Ramos (cell line): Measurements from ENCODE around the gene CDC25A.

ENCODE experiments used
- in situ Hi-C: fragments of 300-500 bp; cut with MboI; formaldehyde crosslinking; loops from one replicate; pipeline ENCODE4 v1.14.3; 2022; ENCODE audit warnings: low sequenced_read_pairs; ENCODE audit not compliant: unreplicated experiment

Gene CDC25A

GRCh38 chr3:48199117-48199516, 10.9 kb upstream of the CDC25A start:
- in situ Hi-C loops = no loop called here

GRCh38 chr3:48196611-48197010, 8.4 kb upstream of the CDC25A start:
- in situ Hi-C loops = no loop called here

- in situ Hi-C loops = loop anchor here (5.0 kb wide), 1 partner anchor 243 kb away; no protein-coding TSS in a partner anchor
Measured at GRCh38 chr3:48194446-48195071, 6.3 kb upstream of the CDC25A start.

GRCh38 chr3:48190911-48191310, 2.7 kb upstream of the CDC25A start:
- in situ Hi-C loops = loop anchor here (5.0 kb wide), 1 partner anchor 246 kb away; no protein-coding TSS in a partner anchor

DNA sequence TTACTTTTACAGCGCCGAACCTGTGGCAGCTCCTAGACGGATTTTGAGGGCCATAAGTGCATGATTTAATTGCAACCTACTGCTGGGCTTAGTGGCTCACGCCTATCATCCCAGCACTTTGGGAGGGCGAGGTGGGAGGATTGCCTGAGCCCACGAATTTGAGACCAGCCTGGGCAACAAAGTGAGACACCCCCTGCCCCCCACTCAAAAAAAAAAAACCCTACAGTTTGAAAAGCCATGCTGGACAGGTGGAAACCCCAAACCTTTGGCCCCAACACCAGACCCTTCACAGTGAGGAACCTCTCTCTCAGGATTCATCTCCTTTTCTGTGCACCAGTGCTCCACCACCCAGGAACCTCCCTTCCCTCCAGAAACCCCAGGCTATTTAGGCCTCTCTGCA, 1.1 kb upstream of the CDC25A start:
- in situ Hi-C loops = no loop called here

DNA sequence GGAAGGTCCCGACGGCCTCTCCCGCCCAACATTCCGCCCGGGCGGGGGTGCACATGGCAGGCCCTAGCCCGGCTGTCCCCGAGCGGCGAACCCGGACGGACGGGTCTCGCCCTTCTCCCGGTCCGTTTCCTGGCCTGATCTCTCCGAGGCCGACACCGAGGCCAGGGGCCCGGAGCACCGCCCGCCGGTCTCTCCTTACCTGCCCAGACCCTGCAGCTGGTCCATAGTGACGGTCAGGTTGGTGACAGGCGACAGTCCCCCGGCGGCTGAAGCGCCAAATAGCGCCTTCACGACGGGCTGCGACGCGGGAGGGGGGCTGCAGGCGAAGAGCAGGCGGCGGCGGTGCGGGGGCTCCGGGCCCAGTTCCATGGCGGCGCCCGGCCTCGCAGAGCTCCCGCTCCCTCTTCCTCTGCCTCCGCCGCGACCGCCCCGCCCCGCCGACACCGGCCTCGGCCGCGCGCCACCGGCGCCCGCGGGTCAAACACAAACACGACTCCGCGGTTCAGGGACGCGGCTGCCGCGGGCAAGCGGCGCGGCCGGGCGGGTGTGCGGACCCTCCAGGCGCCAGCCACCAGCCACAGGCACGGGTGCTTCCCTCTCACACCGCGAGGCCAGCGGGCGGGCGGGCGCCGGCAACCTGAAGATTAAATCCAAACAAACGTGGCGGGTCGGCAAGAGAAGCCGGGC, 495 bp downstream of the CDC25A start:
- in situ Hi-C loops = no loop called here

DNA sequence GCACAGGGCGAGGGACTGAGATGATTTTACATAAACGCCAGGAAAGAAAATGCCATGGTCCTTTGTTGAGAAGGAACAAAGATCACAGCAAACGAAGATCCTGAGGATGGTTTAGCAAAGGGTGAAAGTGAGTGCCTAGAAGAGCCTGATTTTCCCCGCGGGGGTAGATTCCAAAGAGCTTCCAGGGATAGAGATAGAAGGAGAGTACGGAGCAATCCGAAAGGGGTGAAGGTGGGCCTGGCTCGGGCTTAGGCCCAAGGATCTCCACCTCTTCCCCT, 977 bp downstream of the CDC25A start:
- in situ Hi-C loops = no loop called here

GRCh38 chr3:48186631-48187300, 1.5 kb downstream of the CDC25A start:
- in situ Hi-C loops = no loop called here

DNA sequence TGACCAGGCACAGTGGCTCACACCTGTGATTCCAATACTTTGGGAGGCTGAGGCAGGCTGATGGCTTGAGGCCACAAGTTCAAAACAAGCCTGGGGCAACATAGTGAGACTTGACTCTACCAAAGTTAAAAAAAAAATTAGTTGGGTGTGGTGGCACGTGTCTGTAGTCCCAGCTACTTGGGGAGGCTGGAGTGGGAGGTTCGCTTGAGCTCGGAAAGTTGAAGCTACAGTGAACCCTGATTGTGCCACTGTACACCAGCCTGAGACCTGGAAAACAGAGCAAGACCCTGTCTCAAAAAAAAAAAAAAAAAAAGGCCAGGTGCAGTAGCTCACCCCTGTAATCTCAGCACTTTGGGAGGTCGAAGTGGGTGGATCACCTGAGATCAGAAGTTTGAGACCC, 3.1 kb downstream of the CDC25A start:
- in situ Hi-C loops = no loop called here

- in situ Hi-C loops = no loop called here
Measured at GRCh38 chr3:48184299-48184698, 3.9 kb downstream of the CDC25A start.

GRCh38 chr3:48180531-48181253, 7.5 kb downstream of the CDC25A start:
- in situ Hi-C loops = no loop called here

DNA sequence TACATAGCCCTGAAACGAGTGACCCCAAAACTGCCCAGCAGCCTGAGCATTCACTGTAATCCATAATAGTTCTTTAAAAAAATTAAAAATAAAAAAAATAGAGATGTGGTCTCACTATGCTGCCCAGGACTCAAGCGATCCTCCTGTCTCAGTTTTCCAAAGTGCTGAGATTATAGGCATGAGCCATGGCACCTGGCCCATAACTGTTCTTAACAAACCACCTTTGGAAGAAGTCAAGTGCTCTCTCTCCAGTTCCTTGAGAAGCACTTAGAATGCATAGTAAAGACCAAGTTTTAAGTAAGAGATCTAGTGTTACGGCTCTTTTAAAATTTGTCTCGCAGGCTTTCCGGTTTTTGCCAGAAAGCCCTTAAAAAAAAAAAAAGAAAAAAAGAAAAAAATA, 8.2 kb downstream of the CDC25A start:
- in situ Hi-C loops = no loop called here

DNA sequence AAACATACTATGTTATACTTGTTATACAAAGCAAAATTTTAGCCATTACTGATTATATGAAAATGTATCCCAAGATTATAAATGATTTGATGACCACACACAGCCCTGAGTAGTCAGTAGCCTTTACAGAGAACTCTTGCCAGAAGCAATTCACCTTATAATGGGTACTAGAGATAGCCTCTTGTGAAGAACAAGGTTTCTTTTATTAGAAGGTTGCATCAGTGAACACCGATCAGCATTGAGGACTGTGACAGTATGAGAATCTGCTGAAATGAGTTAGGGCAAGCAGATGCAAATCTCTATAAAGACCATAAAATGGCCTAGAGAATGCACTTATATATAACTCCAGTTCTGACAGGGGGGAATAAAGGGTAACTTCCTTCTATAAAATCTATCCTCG, 10.1 kb downstream of the CDC25A start:
- in situ Hi-C loops = no loop called here

DNA sequence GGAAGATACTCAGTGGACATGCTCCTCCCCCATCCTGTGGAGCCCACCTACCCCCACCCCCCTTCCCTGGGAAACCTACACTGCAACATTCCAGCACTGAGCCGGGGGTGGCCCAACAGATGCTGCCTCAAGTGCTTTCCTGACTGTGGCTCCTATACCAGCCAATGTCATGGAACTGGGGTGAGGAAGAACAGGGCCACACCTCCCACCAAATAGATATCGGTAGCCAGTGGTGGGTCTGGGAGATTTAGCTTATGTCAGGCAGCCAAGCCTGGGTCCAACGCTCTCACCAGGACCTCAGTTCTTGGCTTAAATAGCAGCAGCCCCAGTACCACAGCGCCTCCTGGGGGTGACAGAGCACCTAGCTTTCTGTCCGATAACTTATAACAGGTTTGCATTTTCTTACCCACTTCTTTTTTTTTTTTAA, 30.3 kb downstream of the CDC25A start:
- in situ Hi-C loops = loop anchor here (25.0 kb wide), 1 partner anchor 321 kb away; no protein-coding TSS in a partner anchor

DNA sequence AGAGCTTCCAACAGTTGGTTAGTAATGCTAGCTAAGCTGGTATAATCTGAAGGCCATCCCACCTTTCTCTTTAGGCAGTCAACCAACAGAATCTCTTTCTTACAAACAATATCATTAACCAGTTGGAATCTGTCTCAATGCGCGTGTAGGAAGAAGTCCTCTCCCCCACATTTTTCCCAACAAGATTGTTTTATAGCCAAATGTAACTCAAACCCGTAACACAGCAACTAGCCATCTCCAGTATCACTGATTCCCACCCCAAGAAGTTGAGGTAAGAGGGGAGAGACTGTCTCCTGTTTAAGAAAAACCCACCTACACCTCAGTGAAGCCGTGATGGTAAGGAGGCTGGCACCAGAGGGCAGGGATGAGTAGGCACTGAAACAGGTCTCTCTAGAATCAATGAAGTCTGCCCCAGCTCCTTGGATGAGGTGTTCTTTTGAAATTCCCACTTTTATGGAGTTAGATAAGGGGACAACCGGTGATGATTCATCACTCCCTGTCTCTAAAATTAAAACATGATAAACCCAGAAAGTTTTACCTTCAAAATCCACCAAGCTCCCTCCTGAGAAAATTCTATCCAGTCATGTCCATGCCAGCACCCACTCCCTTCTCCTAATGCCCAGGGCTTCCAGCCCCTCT, 30.9 kb downstream of the CDC25A start:
- in situ Hi-C loops = loop anchor here (25.0 kb wide), 1 partner anchor 320 kb away; no protein-coding TSS in a partner anchor

- in situ Hi-C loops = loop anchor here (25.0 kb wide), 1 partner anchor 319 kb away; no protein-coding TSS in a partner anchor
Measured at GRCh38 chr3:48156163-48156562, 32.1 kb downstream of the CDC25A start.

GRCh38 chr3:48155122-48155521, 33.1 kb downstream of the CDC25A start:
- in situ Hi-C loops = loop anchor here (25.0 kb wide), 1 partner anchor 318 kb away; no protein-coding TSS in a partner anchor

- in situ Hi-C loops = loop anchor here (25.0 kb wide), 1 partner anchor 315 kb away; no protein-coding TSS in a partner anchor
Measured at GRCh38 chr3:48151807-48152427, 36.3 kb downstream of the CDC25A start.

GRCh38 chr3:48151058-48151806, 37.0 kb downstream of the CDC25A start:
- in situ Hi-C loops = loop anchor here (25.0 kb wide), 1 partner anchor 314 kb away; no protein-coding TSS in a partner anchor
